Measurements from ENCODE around the gene MRPL32. TPM values are rescaled to one million over a fixed set of nuclear protein-coding genes. Genes with fewer than 3 reads are reported as not detected.

Gene MRPL32
- total RNA-seq, 1 donor from 2014 or later, result 56.2 TPM

DNA sequence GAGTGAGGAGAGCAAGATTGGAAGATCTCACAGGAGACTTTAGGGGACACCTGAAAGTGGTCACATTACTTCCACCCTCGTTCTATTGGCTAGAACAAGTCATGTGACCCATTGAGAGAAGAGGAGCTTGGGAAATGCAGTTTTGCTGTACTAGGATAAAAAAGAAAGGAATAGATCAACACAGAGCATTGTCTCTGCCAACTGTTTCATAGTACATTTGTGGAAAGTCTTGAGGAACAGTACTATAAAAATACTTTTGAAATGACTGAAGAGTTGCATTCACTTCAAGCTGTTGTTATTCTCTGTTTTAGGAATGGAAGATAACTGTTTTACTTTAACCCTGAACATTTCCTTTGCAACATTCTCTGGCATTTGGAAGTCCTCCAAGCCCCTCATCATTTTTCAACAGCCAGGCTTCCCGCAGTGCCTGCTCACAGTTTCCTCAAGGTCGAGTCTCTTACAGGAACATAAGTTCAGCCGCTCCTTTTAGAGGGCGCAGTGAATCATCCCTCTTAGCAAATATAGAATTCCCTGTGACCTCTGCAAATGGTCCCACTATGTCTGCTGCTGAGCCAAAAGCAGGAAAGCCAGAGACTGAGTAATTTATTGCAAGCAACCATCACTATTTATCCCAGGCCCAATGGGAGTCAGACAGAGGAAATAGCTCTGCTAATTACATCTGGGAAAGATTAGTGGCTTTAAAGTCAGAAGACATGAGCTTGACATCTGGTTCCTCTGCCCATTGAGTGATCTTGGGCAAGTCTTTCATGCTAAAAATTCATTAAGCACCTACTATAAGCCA, 40.7 kb downstream of the MRPL32 start:
- peaks cover 6% of the 10 kb centered on the region for H3K27me3 Mint-ChIP-seq (ENCODE audit: unreplicated experiment)
- peaks cover 2% of the 10 kb centered on the region for H3K9me3 Mint-ChIP-seq (ENCODE audit: unreplicated experiment)
- H3K27ac Mint-ChIP-seq (ENCODE audit: unreplicated experiment), result no peak overlapping the region
- no peak for DNase-seq
- no peak overlapping the region for H3K4me3 Mint-ChIP-seq (ENCODE audit: unreplicated experiment)
- H3K4me1 Mint-ChIP-seq (ENCODE audit: low read depth, unreplicated experiment), result no peaks in the 10 kb centered on the region
- H3K36me3 Mint-ChIP-seq (ENCODE audit: unreplicated experiment), result no peaks in the 10 kb centered on the region
- TF ChIP-seq, protein P1, sequence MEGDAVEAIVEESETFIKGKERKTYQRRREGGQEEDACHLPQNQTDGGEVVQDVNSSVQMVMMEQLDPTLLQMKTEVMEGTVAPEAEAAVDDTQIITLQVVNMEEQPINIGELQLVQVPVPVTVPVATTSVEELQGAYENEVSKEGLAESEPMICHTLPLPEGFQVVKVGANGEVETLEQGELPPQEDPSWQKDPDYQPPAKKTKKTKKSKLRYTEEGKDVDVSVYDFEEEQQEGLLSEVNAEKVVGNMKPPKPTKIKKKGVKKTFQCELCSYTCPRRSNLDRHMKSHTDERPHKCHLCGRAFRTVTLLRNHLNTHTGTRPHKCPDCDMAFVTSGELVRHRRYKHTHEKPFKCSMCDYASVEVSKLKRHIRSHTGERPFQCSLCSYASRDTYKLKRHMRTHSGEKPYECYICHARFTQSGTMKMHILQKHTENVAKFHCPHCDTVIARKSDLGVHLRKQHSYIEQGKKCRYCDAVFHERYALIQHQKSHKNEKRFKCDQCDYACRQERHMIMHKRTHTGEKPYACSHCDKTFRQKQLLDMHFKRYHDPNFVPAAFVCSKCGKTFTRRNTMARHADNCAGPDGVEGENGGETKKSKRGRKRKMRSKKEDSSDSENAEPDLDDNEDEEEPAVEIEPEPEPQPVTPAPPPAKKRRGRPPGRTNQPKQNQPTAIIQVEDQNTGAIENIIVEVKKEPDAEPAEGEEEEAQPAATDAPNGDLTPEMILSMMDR (IDR thresholded peaks at IDR 0.05; ENCODE audit: partially characterized antibody, unreplicated experiment), result no peak

DNA sequence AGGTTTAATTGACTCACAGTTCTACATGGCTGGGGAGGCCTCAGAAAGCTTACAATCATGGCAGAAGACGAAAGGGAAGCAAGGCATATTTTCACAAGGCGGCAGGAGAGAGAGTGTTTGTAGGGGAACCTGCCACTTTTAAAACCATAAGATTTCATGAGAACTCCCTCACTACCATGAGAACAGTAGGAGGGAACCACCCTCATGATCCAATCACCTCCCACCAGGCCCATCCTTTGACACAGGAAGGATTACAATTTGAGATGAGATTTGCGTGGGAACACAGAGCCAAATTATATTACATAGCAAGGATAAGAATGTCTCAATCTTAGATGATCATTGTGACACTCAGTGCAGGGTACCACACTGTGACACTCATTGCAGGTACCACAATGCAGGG, 44.2 kb downstream of the MRPL32 start:
- H3K36me3 Mint-ChIP-seq (ENCODE audit: unreplicated experiment), result no peaks in the 10 kb centered on the region
- TF ChIP-seq, protein P1 (IDR thresholded peaks at IDR 0.05; ENCODE audit: partially characterized antibody, unreplicated experiment), result no peak
- no peak overlapping the region for H3K27ac Mint-ChIP-seq (ENCODE audit: unreplicated experiment)
- no peaks in the 10 kb centered on the region for H3K4me1 Mint-ChIP-seq (ENCODE audit: low read depth, unreplicated experiment)
- H3K27me3 Mint-ChIP-seq (ENCODE audit: unreplicated experiment), result peaks cover 3% of the 10 kb centered on the region
- no peak overlapping the region for H3K4me3 Mint-ChIP-seq (ENCODE audit: unreplicated experiment)
- no peak for DNase-seq
- no peaks in the 10 kb centered on the region for H3K9me3 Mint-ChIP-seq (ENCODE audit: unreplicated experiment)

DNA sequence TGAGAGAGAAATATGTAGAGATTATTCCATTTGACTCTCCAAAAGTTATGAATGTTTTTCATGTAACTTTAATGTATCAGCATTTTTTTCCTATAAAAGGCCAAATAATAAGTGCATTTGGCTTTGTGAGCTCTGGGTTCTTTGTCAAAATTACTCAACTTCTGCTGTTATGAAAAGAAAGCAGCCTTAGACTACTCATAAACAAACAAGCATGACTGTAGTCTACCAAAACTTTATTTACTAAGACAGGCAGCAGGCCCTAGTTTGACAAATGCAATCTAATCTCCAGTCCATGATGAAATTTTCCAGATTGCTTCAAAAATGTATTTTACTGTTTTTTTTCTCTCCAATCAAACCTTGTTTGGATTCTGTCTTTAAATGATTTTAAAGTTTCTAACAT, 46.3 kb downstream of the MRPL32 start:
- H3K4me1 Mint-ChIP-seq (ENCODE audit: low read depth, unreplicated experiment), result no peaks in the 10 kb centered on the region
- TF ChIP-seq, protein P1 (IDR thresholded peaks at IDR 0.05; ENCODE audit: partially characterized antibody, unreplicated experiment), result no peak

DNA sequence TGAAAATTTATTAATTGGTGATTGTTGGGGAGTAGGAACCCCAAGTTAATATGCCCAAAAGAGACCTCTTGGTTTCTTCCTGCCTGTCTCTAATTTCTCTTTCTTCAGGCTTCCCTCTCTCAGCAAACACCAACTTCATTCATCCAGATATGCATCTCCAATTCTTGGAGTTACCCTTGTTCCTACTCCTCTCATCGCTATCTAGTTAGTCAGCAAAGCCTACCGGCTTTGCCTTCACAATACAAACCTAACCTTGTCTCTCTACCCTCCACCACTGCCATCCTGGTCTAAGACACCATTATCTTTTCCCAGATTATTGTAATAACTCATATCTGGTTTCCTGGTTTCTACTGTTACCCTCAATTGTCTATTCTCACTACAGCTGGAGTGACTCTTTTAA, 47.9 kb downstream of the MRPL32 start:
- Mint-ChIP-seq H3K27ac (ENCODE audit: unreplicated experiment) (no peak overlapping the region), H3K9me3 (ENCODE audit: unreplicated experiment) (no peaks in the 10 kb centered on the region)
- no peak for DNase-seq

More for the DNA sequence above, 46.3 kb downstream of the MRPL32 start:
- Mint-ChIP-seq H3K27me3 (ENCODE audit: unreplicated experiment) (peaks cover 3% of the 10 kb centered on the region), H3K27ac (ENCODE audit: unreplicated experiment) (no peak overlapping the region), H3K9me3 (ENCODE audit: unreplicated experiment) (no peaks in the 10 kb centered on the region), H3K36me3 (ENCODE audit: unreplicated experiment) (peaks cover 1% of the 10 kb centered on the region), H3K4me3 (ENCODE audit: unreplicated experiment) (no peak overlapping the region)
- no peak for DNase-seq

DNA sequence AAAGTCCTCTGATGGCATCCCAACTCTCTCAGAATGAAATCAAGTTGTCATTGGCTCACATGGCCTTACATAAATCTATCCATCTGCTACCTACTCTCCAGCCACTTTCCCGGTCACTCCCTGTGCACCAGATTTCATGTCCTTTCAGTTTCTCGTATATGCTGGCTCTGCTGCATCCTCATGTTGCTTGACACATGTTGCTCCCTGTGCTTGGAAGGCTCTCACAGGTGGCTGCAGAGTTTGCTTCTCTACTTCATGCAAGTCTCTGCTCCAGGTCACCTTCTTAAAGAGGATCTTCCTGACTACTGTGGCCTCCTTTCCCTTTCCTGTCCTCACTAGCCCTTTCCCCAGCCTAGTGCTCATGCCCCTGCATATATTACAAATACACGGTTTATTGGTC, 48.3 kb downstream of the MRPL32 start:
- Mint-ChIP-seq H3K9me3 (ENCODE audit: unreplicated experiment) (no peaks in the 10 kb centered on the region), H3K4me3 (ENCODE audit: unreplicated experiment) (no peak overlapping the region), H3K36me3 (ENCODE audit: unreplicated experiment) (peaks cover 7% of the 10 kb centered on the region), H3K27me3 (ENCODE audit: unreplicated experiment) (no peaks in the 10 kb centered on the region), H3K27ac (ENCODE audit: unreplicated experiment) (no peak overlapping the region), H3K4me1 (ENCODE audit: low read depth, unreplicated experiment) (no peaks in the 10 kb centered on the region)
- TF ChIP-seq, protein P1 (IDR thresholded peaks at IDR 0.05; ENCODE audit: partially characterized antibody, unreplicated experiment), result no peak
- DNase-seq, result no peak

More for the DNA sequence above, 47.9 kb downstream of the MRPL32 start:
- Mint-ChIP-seq H3K4me3 (ENCODE audit: unreplicated experiment) (no peak overlapping the region), H3K27me3 (ENCODE audit: unreplicated experiment) (peaks cover 1% of the 10 kb centered on the region), H3K36me3 (ENCODE audit: unreplicated experiment) (peaks cover 7% of the 10 kb centered on the region), H3K4me1 (ENCODE audit: low read depth, unreplicated experiment) (no peaks in the 10 kb centered on the region)
- TF ChIP-seq, protein P1 (IDR thresholded peaks at IDR 0.05; ENCODE audit: partially characterized antibody, unreplicated experiment), result no peak

Measured in glutamatergic neuron (in vitro differentiated cells).